PFSK-1 (cell line): Measurements from ENCODE around the gene SLC24A3.

Experiments used
- FOXP2 ChIP-seq: optimal IDR thresholded peaks from 2 replicates; pipeline ENCODE3; 2011; ENCODE audit warnings: borderline replicate concordance, control low read depth, inconsistent platforms; ENCODE audit not compliant: insufficient read depth; ENCODE audit errors: extremely low read length, extremely low read depth
- POLR2AphosphoS5 ChIP-seq: IDR thresholded peaks from 2 replicates; pipeline ENCODE4 v1.6.1; 2012; ENCODE audit warnings: low read depth, mild to moderate bottlenecking, control low read depth, low read length, moderate library complexity
- REST ChIP-seq, 2 experiments: IDR thresholded peaks; 2 replicates each; pipeline versions ENCODE4 v1.6.1 to v1.8.0; 2011 to 2012; ENCODE audit warnings: low read depth in 2 of 2, low read length in 2 of 2, control low read depth in 1 of 2, inconsistent platforms in 1 of 2, mild to moderate bottlenecking in 1 of 2, moderate library complexity in 1 of 2; ENCODE audit not compliant: insufficient read depth in 1 of 2
- SIN3A ChIP-seq: IDR thresholded peaks from 2 replicates; pipeline ENCODE4 v1.6.1; 2012; ENCODE audit warnings: mild to moderate bottlenecking, low read length, moderate library complexity, borderline replicate concordance; ENCODE audit not compliant: insufficient read depth
- TAF1 ChIP-seq: IDR thresholded peaks from 2 replicates; pipeline ENCODE4 v1.6.1; 2012; ENCODE audit warnings: low read length, control low read depth, borderline replicate concordance; ENCODE audit not compliant: insufficient read depth

- TF ChIP-seq TAF1 = no peak
- TF ChIP-seq REST (IDR thresholded peaks at IDR 0.05; ENCODE audit: insufficient read depth in 1 of 2, low read depth in 2 of 2, low read length in 2 of 2) = no peak
- no peak for TF ChIP-seq POLR2AphosphoS5
- TF ChIP-seq SIN3A = no peak
- no peak for TF ChIP-seq FOXP2
Observed at GRCh38 chr20:19652591-19653026, 440.2 kb downstream of the SLC24A3 start.
